Measurements from ENCODE around the gene NBAS.

- no peak for TF ChIP-seq POLR2A (IDR thresholded peaks at IDR 0.05)
- no peak for TF ChIP-seq CTCF (IDR thresholded peaks at IDR 0.05)
Observed at GRCh38 chr2:15365411-15365810, 195.7 kb downstream of the NBAS start.
